ENCODE results near the gene PRKN.

GRCh38 chr6:162685586-162685985, 42.0 kb downstream of the PRKN start:
- TF ChIP-seq TARDBP (IDR thresholded peaks at IDR 0.05) (no peak), LEF1 (IDR thresholded peaks at IDR 0.05; ENCODE audit: borderline replicate concordance) (no peak), SUZ12 (IDR thresholded peaks at IDR 0.05) (no peak), FOXA1 (IDR thresholded peaks at IDR 0.05) (no peak), BHLHE40 (IDR thresholded peaks at IDR 0.05; ENCODE audit: borderline replicate concordance) (no peak)

All from HEK293T (cell line).